WTC11 (cell line): ENCODE measurements around the gene HSPB3. TPM values are rescaled to one million over a fixed set of nuclear protein-coding genes. Genes with fewer than 3 reads are reported as not detected.

Experiments
- ATAC-seq: fragments of 200-7000 bp; cut with Tn5 transposase; 2 replicates; pipeline ENCODE4 v1.10.0; 2021; ENCODE audit warnings: mild to moderate bottlenecking, moderate library complexity
- CTCF ChIA-PET: fragments of 300-600 bp; sonication (Branson Sonifier 250); formaldehyde crosslinking; loops from one replicate; lab custom pipeline; 2021; ENCODE audit warnings: antibody characterized with exemption; lab: Charles Lee
- POLR2A ChIA-PET: fragments of 350-600 bp; sonication (Branson Sonifier 250); formaldehyde crosslinking; loops from one replicate; lab custom pipeline; 2021; ENCODE audit warnings: antibody characterized with exemption; lab: Charles Lee
- DNase-seq: peaks from one replicate; pipeline ENCODE4 v3.0.0; 2021; ENCODE audit warnings: low spot score
- H3K27ac Mint-ChIP-seq: 2 replicates; pipeline ENCODE4 v1.8.0; 2021; ENCODE audit warnings: mixed read lengths
- H3K27me3 Mint-ChIP-seq: 2 replicates; pipeline ENCODE4 v1.8.0; 2021; ENCODE audit warnings: low read depth, mild to moderate bottlenecking, moderate library complexity, mixed read lengths
- H3K36me3 Mint-ChIP-seq: 2 replicates; pipeline ENCODE4 v1.8.0; 2021; ENCODE audit warnings: mixed read lengths
- H3K4me1 Mint-ChIP-seq: 2 replicates; pipeline ENCODE4 v1.8.0; 2022; ENCODE audit warnings: mixed read lengths
- H3K4me3 Mint-ChIP-seq: 2 replicates; pipeline ENCODE4 v1.8.0; 2021; ENCODE audit warnings: mild to moderate bottlenecking, moderate library complexity, mixed read lengths
- H3K9me3 Mint-ChIP-seq: 2 replicates; pipeline ENCODE4 v1.8.0; 2021; ENCODE audit warnings: mixed read lengths
- CBFB ChIP-seq: sonication (generic); formaldehyde crosslinking; IDR thresholded peaks from 2 replicates; pipeline ENCODE4 v1.8.1; 2022; ENCODE audit warnings: mild to moderate bottlenecking, low read depth, missing genetic modification reagents
- EMX1 ChIP-seq: fragments of 250-450 bp; sonication (Bioruptor Pico); IDR thresholded peaks from 2 replicates; pipeline ENCODE4 v1.8.0; 2021; ENCODE audit warnings: mild to moderate bottlenecking
- FOXK1 ChIP-seq: sonication (generic); formaldehyde crosslinking; IDR thresholded peaks from 2 replicates; pipeline ENCODE4 v1.8.0; 2022; ENCODE audit warnings: mild to moderate bottlenecking, moderate library complexity, missing genetic modification reagents
- GABPB1 ChIP-seq: sonication (generic); formaldehyde crosslinking; IDR thresholded peaks from 2 replicates; pipeline ENCODE4 v1.8.1; 2023; ENCODE audit warnings: mild to moderate bottlenecking, missing genetic modification reagents
- GTF2I ChIP-seq: fragments of 250-450 bp; sonication (Bioruptor Pico); conservative IDR thresholded peaks from 2 replicates; pipeline ENCODE4 v1.4.0; 2021; ENCODE audit warnings: mild to moderate bottlenecking
- HMGA2 ChIP-seq: fragments of 250-450 bp; sonication (Bioruptor Pico); IDR thresholded peaks from 2 replicates; pipeline ENCODE4 v1.4.0; 2021; ENCODE audit warnings: mild to moderate bottlenecking, moderate library complexity
- KAT7 ChIP-seq: sonication (generic); formaldehyde crosslinking; IDR thresholded peaks from 2 replicates; pipeline ENCODE4 v1.8.1; 2023; ENCODE audit warnings: missing genetic modification reagents, mild to moderate bottlenecking, borderline replicate concordance
- MXD4 ChIP-seq: fragments of 250-450 bp; sonication (Bioruptor Pico); IDR thresholded peaks from 2 replicates; pipeline ENCODE4 v1.8.0; 2021; ENCODE audit warnings: mild to moderate bottlenecking, moderate library complexity, borderline replicate concordance
- MYBL2 ChIP-seq: sonication (generic); formaldehyde crosslinking; IDR thresholded peaks from 2 replicates; pipeline ENCODE4 v1.8.1; 2023; ENCODE audit warnings: mild to moderate bottlenecking, moderate library complexity, missing genetic modification reagents
- SOX15 ChIP-seq: fragments of 250-450 bp; sonication (Bioruptor Pico); IDR thresholded peaks from 2 replicates; pipeline ENCODE4 v1.9.0; 2021; ENCODE audit warnings: mild to moderate bottlenecking
- TEAD4 ChIP-seq: sonication (generic); formaldehyde crosslinking; IDR thresholded peaks from 2 replicates; pipeline ENCODE4 v1.8.0; 2022; ENCODE audit warnings: mild to moderate bottlenecking, missing genetic modification reagents
- TP53 ChIP-seq: sonication (generic); formaldehyde crosslinking; IDR thresholded peaks from 2 replicates; pipeline ENCODE4 v1.8.1; 2023; ENCODE audit warnings: mild to moderate bottlenecking, missing genetic modification reagents
- ZBTB21 ChIP-seq: sonication (generic); formaldehyde crosslinking; IDR thresholded peaks from 2 replicates; pipeline ENCODE4 v1.8.1; 2023; ENCODE audit warnings: mild to moderate bottlenecking, missing genetic modification reagents, borderline replicate concordance
- ZNF317 ChIP-seq: sonication (generic); formaldehyde crosslinking; IDR thresholded peaks from 2 replicates; pipeline ENCODE4 v1.8.1; 2023; ENCODE audit warnings: low read depth, mild to moderate bottlenecking, moderate library complexity, missing genetic modification reagents, borderline replicate concordance
- ZNF416 ChIP-seq: fragments of 250-450 bp; sonication (Bioruptor Pico); IDR thresholded peaks from 2 replicates; pipeline ENCODE4 v1.9.0; 2021; ENCODE audit warnings: mild to moderate bottlenecking, inconsistent platforms
- ZNF423 ChIP-seq: fragments of 250-450 bp; sonication (Bioruptor Pico); IDR thresholded peaks from 2 replicates; pipeline ENCODE4 v2.1.2; 2022; ENCODE audit warnings: mild to moderate bottlenecking, moderate library complexity
- total RNA-seq: library from RNA; stranded (reverse); gene quantifications from 3 replicates; pipeline ENCODE4 v1.2.3, GENCODE V29; 2021
- TF ChIP-seq, protein P1 (sequence below): sonication (generic); formaldehyde crosslinking; IDR thresholded peaks from 2 replicates; pipeline ENCODE4 v1.8.1; 2023; ENCODE audit warnings: mild to moderate bottlenecking, missing genetic modification reagents, moderate library complexity
- TF ChIP-seq, protein P2 (sequence below): sonication (generic); formaldehyde crosslinking; IDR thresholded peaks from 2 replicates; pipeline ENCODE4 v1.8.0; 2022; ENCODE audit warnings: mild to moderate bottlenecking, missing genetic modification reagents
- TF ChIP-seq, protein P3 (sequence below): sonication (generic); formaldehyde crosslinking; IDR thresholded peaks from 2 replicates; pipeline ENCODE4 v1.8.1; 2022; ENCODE audit warnings: low read depth, mild to moderate bottlenecking, moderate library complexity, missing genetic modification reagents, borderline replicate concordance
- TF ChIP-seq, protein P4 (sequence below): sonication (generic); formaldehyde crosslinking; IDR thresholded peaks from 2 replicates; pipeline ENCODE4 v1.8.1; 2022; ENCODE audit warnings: mild to moderate bottlenecking, moderate library complexity, missing genetic modification reagents
- TF ChIP-seq, protein P5 (sequence below): sonication (generic); formaldehyde crosslinking; IDR thresholded peaks from 2 replicates; pipeline ENCODE4 v1.8.1; 2023; ENCODE audit warnings: mild to moderate bottlenecking, missing genetic modification reagents
- TF ChIP-seq, protein P6 (sequence below): fragments of 250-450 bp; sonication (Bioruptor Pico); IDR thresholded peaks from 2 replicates; pipeline ENCODE4 v2.1.2; 2022; ENCODE audit warnings: mild to moderate bottlenecking, moderate library complexity
- TF ChIP-seq, protein P7 (sequence below): sonication (generic); formaldehyde crosslinking; IDR thresholded peaks from 2 replicates; pipeline ENCODE4 v1.8.1; 2023; ENCODE audit warnings: mild to moderate bottlenecking, moderate library complexity, missing genetic modification reagents
- TF ChIP-seq, protein P8 (sequence below): fragments of 250-450 bp; sonication (Bioruptor Pico); IDR thresholded peaks from 2 replicates; pipeline ENCODE4 v1.9.0; 2021; ENCODE audit warnings: mild to moderate bottlenecking

Gene HSPB3
- total RNA-seq, 1 experiment from 2014 or later = not detected

DNA sequence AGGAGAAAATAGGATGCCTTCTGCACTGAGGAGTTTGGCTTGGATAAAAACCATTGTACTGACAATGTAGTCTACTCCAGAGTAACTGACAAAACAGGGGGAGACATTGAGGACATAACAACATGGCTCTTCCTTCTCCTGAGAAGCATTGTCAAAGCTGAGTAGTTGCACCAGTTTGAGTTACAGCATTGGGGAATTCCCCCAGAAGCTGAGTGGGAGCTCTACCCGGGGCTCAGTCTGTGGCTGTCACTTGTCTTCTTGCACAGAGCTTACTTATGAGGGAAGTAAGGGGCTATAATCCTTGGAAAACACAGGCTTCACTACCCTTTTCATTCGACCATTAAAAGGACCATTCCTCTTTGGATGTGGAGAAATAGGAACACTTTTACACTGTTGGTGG is 21.2 kb downstream of the HSPB3 start:
- H3K36me3 Mint-ChIP-seq = no peaks in the 10 kb centered on the region
- no peak for ATAC-seq

DNA sequence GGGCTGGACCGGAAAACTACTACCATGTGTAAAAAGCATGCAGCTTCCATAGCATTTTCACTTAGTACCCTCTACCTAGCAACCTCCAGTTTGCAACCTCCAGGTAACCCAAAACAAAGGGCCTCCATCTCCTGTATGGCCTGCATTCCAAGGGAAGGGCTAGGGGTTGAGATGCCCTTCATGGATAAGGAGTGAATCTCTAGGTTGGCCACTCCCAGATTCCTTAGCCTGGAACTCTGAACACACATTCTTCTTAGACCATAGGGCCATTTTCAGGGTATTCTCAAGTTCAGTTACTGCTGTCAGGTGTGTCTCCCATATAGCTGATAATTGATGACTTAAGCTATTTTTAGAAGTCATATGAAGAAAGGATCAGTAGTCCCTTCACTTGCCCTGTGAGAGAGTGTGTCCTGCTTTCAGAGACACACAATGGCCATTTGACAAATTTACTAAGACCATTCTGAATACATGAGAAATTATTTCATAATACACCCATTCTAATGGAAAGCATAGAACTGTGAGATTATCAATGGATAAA is 22.5 kb downstream of the HSPB3 start:
- ChIA-PET CTCF (no interaction called here), POLR2A (no interaction called here)
- ATAC-seq (no peak), DNase-seq (no peak)
- Mint-ChIP-seq H3K9me3 (peaks cover 12% of the 10 kb centered on the region), H3K36me3 (no peaks in the 10 kb centered on the region), H3K27me3 (no peaks in the 10 kb centered on the region), H3K4me3 (no peak overlapping the region), H3K27ac (no peak overlapping the region), H3K4me1 (no peaks in the 10 kb centered on the region)
- TF ChIP-seq EMX1 (CRISPR knock-in tag) (no peak), TP53 (CRISPR knock-in tag) (no peak), GTF2I (CRISPR knock-in tag) (no peak), ZNF317 (CRISPR knock-in tag) (no peak), ZNF423 (no peak), TEAD4 (CRISPR knock-in tag) (no peak)
- TF ChIP-seq, protein P1, sequence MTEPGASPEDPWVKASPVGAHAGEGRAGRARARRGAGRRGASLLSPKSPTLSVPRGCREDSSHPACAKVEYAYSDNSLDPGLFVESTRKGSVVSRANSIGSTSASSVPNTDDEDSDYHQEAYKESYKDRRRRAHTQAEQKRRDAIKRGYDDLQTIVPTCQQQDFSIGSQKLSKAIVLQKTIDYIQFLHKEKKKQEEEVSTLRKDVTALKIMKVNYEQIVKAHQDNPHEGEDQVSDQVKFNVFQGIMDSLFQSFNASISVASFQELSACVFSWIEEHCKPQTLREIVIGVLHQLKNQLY (CRISPR knock-in tag) = no peak
- TF ChIP-seq, protein P2, sequence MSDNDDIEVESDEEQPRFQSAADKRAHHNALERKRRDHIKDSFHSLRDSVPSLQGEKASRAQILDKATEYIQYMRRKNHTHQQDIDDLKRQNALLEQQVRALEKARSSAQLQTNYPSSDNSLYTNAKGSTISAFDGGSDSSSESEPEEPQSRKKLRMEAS = no peak
- TF ChIP-seq, protein P3, sequence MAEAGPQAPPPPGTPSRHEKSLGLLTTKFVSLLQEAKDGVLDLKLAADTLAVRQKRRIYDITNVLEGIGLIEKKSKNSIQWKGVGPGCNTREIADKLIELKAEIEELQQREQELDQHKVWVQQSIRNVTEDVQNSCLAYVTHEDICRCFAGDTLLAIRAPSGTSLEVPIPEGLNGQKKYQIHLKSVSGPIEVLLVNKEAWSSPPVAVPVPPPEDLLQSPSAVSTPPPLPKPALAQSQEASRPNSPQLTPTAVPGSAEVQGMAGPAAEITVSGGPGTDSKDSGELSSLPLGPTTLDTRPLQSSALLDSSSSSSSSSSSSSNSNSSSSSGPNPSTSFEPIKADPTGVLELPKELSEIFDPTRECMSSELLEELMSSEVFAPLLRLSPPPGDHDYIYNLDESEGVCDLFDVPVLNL = no peak

More for the DNA sequence above, 21.2 kb downstream of the HSPB3 start:
- no peak overlapping the region for H3K4me3 Mint-ChIP-seq
- H3K4me1 Mint-ChIP-seq = no peaks in the 10 kb centered on the region
- peaks cover 6% of the 10 kb centered on the region for H3K9me3 Mint-ChIP-seq
- CTCF ChIA-PET = no interaction called here
- no peaks in the 10 kb centered on the region for H3K27me3 Mint-ChIP-seq
- DNase-seq = no peak
- POLR2A ChIA-PET = no interaction called here
- H3K27ac Mint-ChIP-seq = no peak overlapping the region
- TF ChIP-seq KAT7 (CRISPR knock-in tag) (no peak), MYBL2 (CRISPR knock-in tag) (no peak), GABPB1 (CRISPR knock-in tag) (no peak), ZNF317 (CRISPR knock-in tag) (no peak), EMX1 (CRISPR knock-in tag) (no peak), CBFB (CRISPR knock-in tag) (no peak), ZBTB21 (CRISPR knock-in tag) (no peak), ZNF416 (CRISPR knock-in tag) (no peak), SOX15 (CRISPR knock-in tag) (no peak), HMGA2 (CRISPR knock-in tag) (no peak), MXD4 (CRISPR knock-in tag) (no peak), FOXK1 (CRISPR knock-in tag) (no peak)
- TF ChIP-seq, protein P4, sequence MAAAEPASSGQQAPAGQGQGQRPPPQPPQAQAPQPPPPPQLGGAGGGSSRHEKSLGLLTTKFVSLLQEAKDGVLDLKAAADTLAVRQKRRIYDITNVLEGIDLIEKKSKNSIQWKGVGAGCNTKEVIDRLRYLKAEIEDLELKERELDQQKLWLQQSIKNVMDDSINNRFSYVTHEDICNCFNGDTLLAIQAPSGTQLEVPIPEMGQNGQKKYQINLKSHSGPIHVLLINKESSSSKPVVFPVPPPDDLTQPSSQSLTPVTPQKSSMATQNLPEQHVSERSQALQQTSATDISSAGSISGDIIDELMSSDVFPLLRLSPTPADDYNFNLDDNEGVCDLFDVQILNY (CRISPR knock-in tag) = no peak
- TF ChIP-seq, protein P3 = no peak
- TF ChIP-seq, protein P5, sequence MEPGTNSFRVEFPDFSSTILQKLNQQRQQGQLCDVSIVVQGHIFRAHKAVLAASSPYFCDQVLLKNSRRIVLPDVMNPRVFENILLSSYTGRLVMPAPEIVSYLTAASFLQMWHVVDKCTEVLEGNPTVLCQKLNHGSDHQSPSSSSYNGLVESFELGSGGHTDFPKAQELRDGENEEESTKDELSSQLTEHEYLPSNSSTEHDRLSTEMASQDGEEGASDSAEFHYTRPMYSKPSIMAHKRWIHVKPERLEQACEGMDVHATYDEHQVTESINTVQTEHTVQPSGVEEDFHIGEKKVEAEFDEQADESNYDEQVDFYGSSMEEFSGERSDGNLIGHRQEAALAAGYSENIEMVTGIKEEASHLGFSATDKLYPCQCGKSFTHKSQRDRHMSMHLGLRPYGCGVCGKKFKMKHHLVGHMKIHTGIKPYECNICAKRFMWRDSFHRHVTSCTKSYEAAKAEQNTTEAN (CRISPR knock-in tag) = no peak
- TF ChIP-seq, protein P6, sequence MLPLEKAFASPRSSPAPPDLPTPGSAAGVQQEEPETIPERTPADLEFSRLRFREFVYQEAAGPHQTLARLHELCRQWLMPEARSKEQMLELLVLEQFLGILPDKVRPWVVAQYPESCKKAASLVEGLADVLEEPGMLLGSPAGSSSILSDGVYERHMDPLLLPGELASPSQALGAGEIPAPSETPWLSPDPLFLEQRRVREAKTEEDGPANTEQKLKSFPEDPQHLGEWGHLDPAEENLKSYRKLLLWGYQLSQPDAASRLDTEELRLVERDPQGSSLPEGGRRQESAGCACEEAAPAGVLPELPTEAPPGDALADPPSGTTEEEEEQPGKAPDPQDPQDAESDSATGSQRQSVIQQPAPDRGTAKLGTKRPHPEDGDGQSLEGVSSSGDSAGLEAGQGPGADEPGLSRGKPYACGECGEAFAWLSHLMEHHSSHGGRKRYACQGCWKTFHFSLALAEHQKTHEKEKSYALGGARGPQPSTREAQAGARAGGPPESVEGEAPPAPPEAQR = no peak
- TF ChIP-seq, protein P2 = no peak
- TF ChIP-seq, protein P7, sequence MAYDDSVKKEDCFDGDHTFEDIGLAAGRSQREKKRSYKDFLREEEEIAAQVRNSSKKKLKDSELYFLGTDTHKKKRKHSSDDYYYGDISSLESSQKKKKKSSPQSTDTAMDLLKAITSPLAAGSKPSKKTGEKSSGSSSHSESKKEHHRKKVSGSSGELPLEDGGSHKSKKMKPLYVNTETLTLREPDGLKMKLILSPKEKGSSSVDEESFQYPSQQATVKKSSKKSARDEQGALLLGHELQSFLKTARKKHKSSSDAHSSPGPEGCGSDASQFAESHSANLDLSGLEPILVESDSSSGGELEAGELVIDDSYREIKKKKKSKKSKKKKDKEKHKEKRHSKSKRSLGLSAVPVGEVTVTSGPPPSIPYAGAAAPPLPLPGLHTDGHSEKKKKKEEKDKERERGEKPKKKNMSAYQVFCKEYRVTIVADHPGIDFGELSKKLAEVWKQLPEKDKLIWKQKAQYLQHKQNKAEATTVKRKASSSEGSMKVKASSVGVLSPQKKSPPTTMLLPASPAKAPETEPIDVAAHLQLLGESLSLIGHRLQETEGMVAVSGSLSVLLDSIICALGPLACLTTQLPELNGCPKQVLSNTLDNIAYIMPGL (CRISPR knock-in tag) = no peak
- TF ChIP-seq, protein P8, sequence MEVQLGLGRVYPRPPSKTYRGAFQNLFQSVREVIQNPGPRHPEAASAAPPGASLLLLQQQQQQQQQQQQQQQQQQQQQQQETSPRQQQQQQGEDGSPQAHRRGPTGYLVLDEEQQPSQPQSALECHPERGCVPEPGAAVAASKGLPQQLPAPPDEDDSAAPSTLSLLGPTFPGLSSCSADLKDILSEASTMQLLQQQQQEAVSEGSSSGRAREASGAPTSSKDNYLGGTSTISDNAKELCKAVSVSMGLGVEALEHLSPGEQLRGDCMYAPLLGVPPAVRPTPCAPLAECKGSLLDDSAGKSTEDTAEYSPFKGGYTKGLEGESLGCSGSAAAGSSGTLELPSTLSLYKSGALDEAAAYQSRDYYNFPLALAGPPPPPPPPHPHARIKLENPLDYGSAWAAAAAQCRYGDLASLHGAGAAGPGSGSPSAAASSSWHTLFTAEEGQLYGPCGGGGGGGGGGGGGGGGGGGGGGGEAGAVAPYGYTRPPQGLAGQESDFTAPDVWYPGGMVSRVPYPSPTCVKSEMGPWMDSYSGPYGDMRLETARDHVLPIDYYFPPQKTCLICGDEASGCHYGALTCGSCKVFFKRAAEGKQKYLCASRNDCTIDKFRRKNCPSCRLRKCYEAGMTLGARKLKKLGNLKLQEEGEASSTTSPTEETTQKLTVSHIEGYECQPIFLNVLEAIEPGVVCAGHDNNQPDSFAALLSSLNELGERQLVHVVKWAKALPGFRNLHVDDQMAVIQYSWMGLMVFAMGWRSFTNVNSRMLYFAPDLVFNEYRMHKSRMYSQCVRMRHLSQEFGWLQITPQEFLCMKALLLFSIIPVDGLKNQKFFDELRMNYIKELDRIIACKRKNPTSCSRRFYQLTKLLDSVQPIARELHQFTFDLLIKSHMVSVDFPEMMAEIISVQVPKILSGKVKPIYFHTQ (CRISPR knock-in tag) = no peak
- TF ChIP-seq, all 79 proteins: peak for 0
